Measurements from ENCODE around the gene PRPF38B.

DNA sequence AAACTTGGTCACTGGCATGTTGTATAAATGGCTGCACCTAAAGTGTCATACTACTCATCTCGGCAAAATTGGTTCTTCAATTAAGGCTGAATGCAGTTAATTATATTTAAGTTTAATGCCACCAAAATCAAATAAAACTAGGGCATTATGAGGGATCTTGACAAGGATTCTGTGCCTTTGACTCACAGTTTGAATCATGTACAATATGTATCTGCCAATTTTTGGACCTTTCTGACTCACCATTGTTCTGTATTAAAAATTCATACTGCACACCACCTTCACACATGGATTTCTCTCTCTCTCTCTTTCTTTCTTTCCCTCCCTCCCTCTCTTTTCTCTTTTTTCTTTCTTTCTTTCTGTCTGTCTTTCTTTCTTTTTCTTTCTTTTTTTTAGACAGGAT lies 40.3 kb downstream of the PRPF38B start:
- TF ChIP-seq EP300 (IDR thresholded peaks at IDR 0.05; ENCODE audit: borderline replicate concordance) (no peak), MAX (IDR thresholded peaks at IDR 0.05) (no peak), RAD21 (IDR thresholded peaks at IDR 0.05; ENCODE audit: low read depth) (no peak), YY1 (IDR thresholded peaks at IDR 0.05; ENCODE audit: low read depth) (no peak), CREB1 (IDR thresholded peaks at IDR 0.05; ENCODE audit: low read depth) (no peak), NFIC (IDR thresholded peaks at IDR 0.05) (no peak), ZBTB7A (IDR thresholded peaks at IDR 0.05; ENCODE audit: low read depth) (no peak), TCF12 (IDR thresholded peaks at IDR 0.05; ENCODE audit: low read depth) (no peak), EGR1 (IDR thresholded peaks at IDR 0.05) (no peak), TAF1 (IDR thresholded peaks at IDR 0.05; ENCODE audit: low read depth) (no peak), CEBPB (IDR thresholded peaks at IDR 0.05) (no peak), TEAD4 (IDR thresholded peaks at IDR 0.05) (no peak)
- TF ChIP-seq, protein P1, sequence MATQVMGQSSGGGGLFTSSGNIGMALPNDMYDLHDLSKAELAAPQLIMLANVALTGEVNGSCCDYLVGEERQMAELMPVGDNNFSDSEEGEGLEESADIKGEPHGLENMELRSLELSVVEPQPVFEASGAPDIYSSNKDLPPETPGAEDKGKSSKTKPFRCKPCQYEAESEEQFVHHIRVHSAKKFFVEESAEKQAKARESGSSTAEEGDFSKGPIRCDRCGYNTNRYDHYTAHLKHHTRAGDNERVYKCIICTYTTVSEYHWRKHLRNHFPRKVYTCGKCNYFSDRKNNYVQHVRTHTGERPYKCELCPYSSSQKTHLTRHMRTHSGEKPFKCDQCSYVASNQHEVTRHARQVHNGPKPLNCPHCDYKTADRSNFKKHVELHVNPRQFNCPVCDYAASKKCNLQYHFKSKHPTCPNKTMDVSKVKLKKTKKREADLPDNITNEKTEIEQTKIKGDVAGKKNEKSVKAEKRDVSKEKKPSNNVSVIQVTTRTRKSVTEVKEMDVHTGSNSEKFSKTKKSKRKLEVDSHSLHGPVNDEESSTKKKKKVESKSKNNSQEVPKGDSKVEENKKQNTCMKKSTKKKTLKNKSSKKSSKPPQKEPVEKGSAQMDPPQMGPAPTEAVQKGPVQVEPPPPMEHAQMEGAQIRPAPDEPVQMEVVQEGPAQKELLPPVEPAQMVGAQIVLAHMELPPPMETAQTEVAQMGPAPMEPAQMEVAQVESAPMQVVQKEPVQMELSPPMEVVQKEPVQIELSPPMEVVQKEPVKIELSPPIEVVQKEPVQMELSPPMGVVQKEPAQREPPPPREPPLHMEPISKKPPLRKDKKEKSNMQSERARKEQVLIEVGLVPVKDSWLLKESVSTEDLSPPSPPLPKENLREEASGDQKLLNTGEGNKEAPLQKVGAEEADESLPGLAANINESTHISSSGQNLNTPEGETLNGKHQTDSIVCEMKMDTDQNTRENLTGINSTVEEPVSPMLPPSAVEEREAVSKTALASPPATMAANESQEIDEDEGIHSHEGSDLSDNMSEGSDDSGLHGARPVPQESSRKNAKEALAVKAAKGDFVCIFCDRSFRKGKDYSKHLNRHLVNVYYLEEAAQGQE (IDR thresholded peaks at IDR 0.05; ENCODE audit: low read depth) = no peak

All from Ishikawa (cell line).